NCI-H146 treated with DMSO at 0.1 percent for 48 hours (cell line): ENCODE measurements around the gene ITPR2.
"Not testable (repeated sequence)": the region's sequence is repeated elsewhere in the genome, so short reads cannot be mapped to it uniquely, and the experiment has no call there.

Source experiments
- DNase-seq: peaks from one replicate; lab custom pipeline; 2025; ENCODE audit not compliant: unreplicated experiment; lab: John Stamatoyannopoulos, UW

Gene ITPR2

DNA sequence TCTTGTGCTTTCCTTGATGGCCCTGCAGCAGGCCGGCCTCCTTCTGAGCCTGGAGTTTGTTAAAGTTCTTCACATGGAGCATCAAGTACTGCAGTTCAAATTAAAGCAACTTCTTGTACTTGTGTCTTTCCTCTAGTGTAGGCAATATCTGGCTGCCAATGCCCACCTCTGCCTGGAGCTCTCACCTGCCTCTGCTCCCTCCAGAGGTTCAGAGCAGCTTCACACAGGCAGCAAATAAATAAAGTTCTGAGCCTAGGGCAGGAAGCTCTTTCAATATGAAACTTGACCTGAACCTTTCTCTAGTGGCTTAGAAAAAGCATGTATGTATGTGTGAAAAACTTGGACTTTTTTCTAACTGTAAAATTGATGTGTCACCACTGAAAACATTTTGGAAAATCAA lies 65.9 kb downstream of the ITPR2 start:
- DNase-seq: no peak

DNA sequence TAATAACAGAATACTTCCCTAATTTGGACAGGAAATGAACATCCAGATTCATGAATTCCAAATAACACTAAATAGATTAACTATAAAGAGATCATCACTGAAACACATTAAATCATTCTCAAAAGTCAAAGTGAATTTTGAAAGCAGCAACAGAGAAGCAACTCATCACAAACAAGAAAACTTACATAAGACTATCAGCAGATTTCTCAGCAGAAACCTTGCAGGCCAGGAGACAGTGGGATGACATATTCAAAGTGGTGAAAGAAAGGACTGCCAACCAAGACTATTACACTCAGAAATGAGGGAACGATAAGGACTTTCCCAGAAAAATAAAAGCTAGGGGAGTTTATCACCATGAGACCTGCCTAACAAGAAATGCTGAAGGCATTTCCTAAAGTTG lies 70.8 kb downstream of the ITPR2 start:
- DNase-seq: no peak

DNA sequence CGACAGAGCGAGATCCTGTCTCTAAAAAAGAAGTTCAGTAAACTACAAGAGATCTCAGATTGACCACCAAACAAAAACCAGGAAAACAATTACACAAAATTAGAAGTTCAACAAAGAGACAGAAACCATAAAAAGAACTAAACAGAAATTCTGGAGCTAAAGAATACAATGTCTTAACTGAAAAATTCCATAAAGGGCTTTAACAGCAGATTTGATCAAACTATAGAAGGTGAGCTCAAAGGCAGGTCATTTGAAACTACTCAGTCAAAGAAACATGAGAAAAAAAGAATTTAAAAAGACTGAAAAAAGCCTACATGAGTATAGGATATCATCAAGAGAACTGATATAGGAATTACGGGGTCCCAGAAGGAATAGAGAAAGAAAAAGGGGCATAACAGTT lies 71.2 kb downstream of the ITPR2 start:
- no peak for DNase-seq

DNA sequence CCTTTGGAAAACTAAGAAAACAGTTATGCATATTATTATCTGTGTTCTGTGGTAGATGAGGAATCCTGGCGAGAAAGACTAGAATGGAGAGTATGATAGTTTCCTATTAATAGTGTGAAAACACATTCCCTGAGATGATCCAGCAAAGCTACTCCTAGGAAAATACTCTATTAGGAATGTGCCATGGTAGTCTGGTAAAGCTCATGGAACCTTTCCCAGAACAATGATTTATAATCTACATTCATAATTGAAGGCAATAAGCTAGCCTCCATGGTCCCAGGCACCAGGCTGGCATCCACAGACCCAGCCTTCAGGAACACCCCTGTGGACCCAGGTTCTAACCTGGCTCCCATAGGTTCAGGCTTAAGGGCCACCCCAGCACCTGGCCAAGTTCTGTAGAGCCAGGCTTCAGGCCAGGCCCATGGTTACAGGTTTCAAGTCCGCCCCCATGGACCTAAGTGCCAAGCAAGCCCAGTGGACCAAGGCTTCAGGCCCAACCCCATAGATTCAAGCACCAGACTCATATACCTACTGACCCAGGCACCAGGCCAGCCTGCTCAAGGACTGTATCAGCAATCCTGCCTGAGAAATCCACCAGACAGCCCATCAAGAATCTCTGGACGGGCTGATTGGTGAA lies 72.2 kb downstream of the ITPR2 start:
- DNase-seq: no peak

DNA sequence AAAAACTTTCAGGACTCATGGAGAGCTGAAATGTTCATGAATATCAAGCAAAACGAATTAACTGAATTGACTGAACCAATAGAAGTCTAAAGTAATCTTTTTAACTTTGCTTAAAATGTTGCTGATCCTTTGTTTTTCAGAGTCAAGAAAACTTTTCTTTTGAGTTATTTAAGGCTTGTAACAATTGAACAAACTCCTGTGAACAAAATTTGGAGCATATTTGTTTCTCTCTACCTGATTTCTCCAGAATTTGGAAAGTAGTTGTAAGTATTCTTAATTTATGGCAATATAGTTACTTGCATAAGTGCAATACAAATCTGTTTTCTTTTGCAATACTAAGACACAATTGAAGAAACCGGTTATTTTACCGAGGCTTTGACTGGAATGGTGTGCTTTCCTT lies 77.6 kb downstream of the ITPR2 start:
- not testable (repeated sequence) for DNase-seq

DNA sequence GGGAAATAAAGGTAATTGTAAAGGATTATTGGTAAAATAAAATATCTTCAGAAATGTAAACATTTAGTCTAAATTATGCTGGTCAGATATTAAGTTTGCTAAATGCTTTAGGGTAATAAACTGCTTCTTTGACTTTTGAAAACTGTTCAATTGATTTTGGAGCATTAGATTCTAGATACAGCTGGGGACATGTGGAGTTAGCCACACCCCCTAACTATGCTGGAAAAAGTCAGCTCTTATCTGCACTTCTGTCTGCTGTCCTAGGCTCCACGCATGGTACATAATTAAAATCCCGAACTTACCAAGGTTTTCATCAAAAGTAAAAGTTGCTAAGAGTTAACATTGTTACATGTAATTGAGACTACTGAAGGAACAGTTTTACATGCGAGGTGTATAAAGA lies 78.8 kb downstream of the ITPR2 start:
- no peak for DNase-seq

DNA sequence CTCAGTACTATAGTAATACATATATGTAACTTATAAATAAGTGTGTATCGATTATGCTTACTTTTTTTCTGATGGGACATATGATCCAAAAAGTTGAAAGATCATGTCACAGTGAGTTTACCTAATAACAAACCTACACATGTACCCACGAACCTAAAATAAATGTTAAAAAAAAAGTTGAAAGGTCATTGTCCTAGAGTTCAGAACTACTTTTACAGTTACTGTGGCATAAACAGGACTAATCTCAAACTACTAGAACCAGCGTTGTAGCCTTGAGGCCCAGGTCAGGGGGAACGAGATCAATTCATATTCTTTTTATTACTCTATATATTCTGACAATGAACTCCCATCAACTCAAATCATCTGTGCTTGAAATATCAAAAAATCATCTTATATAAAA lies 81.8 kb downstream of the ITPR2 start:
- DNase-seq: no peak

DNA sequence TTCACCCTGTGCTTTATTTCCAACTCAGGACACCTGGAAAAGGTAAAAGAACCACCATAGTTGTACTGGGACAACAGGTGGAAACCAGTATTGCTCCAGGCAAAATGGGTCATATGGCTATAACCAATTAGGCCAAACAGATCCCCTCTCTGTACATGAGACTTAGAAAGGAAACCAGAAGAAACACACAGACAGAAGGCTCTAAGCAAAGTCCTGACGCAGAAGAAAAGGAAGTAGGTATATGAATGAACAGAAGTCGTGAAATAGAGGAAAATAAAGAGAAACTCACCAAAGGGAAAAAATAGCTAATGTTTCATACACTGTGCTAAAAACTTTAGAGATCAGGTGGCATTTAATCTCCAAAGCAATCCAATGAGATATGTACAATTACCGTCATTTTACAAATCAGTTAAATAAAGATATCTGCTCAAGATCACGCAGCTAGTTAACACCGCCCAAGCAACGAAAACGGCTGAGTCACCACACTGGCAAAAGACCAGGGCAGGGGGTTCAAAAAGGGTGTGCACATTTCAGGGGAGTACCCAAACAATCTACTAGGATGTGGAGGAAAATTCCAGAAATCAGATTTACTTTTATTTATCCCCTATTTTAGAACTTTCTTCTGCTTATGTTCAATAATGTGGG lies 82.3 kb downstream of the ITPR2 start:
- no peak for DNase-seq

DNA sequence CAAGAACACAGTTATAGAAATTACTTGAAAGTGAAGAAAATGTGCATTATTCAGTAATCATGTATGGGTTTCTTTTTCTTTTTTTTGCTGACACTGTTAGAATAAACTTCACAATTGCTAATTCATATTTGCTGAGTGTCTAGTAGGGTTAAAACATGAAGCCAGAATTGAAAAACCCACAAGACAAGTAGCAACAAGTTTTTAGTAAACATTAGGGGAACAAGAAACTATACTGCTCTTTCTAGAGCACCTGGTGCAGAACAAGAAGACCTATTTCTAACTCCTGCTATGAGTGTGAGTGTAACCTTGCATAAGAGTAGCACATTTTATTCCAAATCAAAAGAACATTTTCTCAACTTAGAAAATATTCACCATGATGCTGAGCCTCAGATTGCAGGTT lies 83.2 kb downstream of the ITPR2 start:
- no peak for DNase-seq

DNA sequence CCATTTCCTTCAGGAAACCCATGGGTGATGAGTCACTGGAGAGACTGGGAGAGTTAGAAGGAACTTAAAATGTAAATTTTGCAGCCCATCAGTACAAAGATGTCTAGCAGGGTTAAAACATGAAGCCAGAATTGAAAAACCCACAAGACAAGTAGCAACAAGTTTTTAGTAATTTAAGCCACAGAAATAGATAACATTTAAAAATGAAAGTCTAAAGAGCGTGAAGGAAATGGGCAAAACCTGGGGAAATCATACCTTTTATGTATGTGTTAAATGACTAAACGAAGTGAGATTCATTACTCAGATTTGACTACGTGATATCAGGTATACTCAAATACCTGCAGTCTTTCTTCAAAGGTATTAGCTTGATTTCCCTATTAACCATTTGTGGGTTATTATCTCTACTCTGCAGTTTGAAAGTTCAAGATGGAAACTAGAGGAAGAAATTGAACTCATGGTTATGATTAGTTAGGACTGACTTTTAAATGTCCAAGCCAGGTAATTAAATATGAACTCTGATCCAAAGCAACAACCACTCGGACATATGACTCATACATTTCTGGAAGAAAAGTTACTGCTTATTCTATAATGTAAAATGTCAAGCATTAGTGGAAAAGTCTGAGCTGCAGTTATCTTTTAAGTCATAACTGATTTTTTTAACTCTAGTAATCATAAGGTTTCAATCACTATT lies 84.1 kb downstream of the ITPR2 start:
- no peak for DNase-seq

DNA sequence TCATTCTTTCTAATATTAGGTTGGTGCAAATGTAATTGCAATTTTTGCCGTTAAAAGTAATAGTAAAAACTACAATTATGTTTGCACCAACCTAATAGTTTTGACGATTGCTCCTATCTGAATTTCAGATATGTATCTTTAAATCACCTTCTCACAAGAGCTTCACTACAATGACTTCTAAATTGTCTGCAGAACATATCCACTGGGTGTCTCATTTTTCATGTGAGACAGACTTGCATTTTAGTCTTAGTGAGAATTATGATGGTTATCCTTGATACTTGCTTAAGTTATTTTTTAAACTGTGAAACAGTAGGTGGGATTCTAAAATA lies 84.6 kb downstream of the ITPR2 start:
- DNase-seq: no peak

DNA sequence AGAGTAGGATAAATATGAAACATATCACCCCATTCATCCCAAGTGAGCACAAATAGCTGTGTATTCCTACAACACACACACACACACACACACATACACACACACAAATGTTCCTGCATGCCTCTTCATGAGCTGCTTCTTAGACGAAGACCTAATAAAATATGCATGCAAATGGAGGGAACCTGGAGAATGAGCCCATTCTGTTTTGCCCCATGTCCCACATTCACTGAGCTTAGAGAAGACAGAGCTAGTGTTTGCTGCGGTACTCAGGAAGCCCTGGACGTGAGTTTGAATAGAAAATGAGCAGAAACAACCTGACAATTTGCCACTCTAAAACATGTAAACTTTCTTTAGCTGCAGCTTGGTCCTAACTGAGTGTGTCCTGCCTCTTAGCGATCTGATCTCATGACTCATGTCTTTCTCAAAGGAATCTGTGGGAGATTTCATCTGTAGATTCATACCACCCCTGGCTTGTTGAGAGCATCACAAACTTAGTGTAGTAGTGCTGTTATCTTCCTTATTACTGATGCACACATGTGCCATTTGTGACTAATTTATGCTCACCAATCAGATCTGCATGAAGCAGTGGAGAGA lies 86.8 kb downstream of the ITPR2 start:
- DNase-seq: no peak

DNA sequence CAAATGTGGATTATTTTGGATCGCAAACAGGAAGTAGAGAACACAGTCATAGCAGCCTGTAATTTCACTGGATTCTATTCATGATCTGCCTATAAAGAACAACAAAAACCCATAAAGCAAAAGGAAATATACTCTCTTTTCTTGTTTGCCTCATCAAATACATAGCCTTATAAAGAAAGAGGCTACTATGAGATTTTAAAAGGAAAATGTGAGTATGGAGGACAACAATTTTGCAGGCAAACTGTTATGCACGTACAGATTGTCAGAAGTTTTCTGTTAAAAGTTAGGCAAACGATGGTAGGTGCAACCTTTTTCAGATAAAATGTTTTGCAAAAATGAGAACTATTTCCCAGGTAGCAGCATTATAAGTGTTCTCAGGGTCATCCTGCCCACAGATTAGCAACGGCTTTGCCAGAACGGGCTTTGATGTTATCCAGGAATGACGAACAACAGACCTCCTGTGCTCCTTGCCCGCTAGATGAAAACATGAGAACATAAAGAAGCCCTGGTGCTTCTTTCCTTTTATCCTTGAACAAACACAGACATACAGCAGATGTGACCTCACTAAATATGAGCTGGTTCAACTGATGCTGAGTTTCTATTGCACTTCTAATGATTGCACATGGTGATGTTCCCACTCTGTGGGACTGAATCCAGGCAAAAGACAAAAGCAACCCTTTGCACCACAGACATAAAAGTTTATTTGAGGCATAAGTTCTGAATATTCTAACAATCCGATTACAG lies 88.1 kb downstream of the ITPR2 start:
- DNase-seq: peak; percentile 87

DNA sequence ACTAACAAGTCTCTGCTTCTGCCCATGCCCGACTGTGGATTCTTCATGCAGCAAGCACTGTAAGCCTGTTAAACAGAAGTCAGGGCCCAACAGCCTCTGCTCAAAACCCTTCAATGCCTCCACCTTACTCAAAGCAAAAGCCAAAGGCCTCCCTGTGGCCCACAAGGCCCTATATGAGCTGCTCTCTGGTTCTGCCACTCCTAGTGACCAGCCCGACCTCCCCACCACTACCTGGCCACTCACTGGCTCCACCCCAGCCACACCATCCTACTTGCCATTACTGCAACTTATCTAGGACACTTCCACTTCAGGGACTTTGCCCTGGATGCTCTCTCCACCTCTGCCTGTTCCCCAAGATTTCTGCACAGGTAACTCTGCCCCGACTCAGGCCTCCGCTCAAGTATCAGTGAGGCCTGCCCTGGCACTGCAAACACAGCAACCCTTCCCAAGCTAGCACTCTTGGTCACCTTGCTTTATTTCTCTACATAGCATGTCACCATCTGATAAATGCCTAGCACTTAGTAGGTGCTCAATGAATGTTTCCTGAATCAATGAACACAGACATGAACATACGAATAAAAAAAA lies 88.9 kb downstream of the ITPR2 start:
- no peak for DNase-seq

DNA sequence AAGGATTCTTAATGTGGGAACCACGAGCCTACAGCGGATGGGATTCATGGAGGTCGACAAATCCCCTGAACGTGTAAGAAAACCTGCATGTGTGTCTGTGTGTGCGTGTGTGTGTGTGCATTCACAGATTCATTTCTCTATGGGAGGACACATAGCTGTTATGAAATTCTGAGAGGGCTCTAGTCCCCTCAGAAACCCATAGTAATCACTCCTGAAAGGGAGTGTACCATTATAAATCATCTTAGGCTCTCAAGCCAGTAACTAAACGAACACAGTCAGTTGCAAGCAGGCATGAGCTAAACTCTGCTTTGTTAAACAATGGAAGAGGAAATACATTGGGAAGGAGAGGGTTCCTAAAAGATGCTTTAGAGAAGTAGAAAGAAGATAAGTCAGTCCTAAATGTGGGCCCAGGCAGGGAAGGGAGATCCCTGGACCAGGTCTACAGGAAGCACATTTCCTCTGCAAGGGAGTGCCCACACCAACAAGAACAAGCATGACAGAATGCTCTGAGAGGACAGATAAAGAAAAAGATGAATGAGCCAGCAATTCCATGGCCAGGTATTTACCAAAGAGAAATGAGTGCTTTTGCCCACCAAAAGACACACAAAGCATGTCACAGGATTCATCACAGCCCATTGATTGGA lies 91.3 kb downstream of the ITPR2 start:
- no peak for DNase-seq

DNA sequence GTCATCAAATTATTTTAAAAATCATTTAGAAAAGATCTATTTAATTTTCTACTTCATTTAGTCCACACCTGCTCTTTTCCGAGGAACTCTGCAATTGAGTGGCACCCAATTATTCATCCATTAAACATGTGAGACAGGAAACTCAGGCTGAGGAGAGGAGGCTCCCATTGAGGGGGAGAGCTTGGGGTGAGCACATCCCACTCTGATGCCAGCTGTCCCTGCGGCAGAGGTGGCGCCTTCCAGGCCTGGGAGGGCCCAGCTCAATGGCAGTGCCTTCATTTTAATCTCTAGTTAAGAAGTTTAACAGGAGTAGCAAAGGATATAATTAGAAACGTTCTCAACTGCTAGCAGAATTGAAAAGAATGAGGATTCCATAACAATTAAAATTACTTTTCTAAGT lies 92.0 kb downstream of the ITPR2 start:
- DNase-seq: peak; percentile 56

DNA sequence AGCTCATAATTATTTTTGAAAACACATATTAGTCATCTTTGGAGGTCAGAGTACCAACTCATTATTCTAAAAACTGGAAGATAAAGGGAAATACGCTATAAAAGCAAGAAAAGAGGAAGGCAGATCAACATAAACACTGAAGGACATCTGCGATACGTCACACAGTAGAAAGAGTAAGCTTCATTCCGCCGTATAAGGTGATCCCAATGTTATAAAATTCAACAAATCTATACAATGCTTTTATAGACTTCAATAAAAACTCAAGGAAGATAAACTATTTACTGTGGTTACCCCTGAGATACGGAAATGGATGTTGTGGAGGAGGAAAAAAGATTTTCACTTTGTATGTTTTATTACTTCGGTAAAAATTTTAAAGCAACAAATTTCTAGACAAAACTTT lies 92.6 kb downstream of the ITPR2 start:
- DNase-seq: no peak

DNA sequence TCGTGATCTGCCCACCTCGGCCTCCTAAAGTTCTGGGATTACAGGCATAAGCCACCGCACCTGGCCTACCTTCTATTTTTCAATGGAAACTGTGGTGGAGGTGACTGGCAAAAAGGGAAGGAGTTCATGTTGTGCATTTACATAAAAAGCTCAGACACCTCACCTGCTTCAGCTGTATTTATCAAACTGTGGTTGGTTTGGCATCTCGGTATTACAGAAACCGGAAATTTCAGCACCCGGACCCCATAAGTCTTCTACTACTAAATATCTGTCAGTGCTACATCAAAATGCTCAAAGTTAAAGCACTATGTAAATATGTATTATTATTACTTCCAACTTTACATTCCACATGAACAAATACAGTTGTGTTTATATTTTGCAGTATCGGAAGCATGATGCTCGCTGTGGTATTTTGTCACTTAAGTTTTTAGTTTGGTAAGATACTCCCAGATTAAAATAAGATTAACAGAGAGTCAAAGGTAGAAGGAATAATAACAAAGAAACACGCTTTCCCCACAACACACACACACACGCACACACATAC lies 95.4 kb downstream of the ITPR2 start:
- DNase-seq: no peak

DNA sequence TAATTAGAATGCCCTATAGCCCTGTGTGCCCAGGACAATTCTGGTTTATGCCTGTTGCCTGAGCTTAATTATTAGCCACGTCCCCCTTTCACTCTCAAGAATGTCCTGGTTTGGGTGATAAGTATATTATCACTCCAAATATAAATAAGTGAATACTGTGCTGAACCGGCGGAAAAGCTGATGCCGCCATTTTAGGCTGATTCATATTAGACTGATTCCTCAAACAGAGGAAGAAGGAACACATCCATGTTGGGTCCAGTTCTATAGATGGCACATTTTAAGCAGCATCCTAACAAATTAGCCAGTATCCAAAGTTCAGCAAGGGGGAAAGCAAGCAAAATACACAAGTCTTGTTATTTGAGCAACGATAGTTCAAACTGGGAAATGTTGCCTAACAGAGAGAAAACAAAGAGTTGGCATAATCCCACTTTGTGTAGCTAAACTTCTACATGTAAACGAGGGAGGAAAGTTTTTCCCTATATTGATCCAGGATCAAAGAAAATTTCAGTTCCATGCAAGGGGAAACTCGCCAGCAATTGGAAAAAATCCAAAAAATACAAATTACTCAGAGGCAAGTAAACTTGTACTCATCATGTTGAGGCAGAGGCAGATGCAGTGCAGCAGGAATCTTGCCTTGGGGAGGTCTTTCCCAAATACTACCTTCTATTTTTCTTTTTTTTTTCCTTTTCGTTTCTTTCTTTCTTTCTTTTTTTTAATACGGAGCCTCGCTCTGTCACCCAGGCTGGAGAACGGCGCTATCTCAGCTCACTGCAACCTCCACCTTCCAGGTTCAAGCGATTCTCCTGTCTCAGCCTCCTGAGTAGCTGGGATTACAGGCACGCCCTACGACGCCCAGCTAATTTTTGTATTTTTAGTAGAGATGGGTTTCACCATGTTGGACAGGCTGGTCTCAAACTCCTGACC lies 96.2 kb downstream of the ITPR2 start:
- no peak for DNase-seq
